WI38 (cell line): ENCODE measurements around the gene GPHN.

Source experiments
- H3K4me3 ChIP-seq: 2 replicates; pipeline ENCODE4 v1.5.1; 2011; ENCODE audit warnings: low read depth, mild to moderate bottlenecking, control low read depth, low read length
- CTCF ChIP-seq: IDR thresholded peaks from 2 replicates; pipeline ENCODE4 v1.5.1; 2012; ENCODE audit warnings: low read depth, mild to moderate bottlenecking, control low read depth, low read length

The GPHN gene

GRCh38 chr14:66476964-66477363 is 31.0 kb upstream of the GPHN start:
- H3K4me3 ChIP-seq: no peak overlapping the region
- no peak for TF ChIP-seq CTCF

GRCh38 chr14:66477567-66477966 is 30.4 kb upstream of the GPHN start:
- no peak overlapping the region for H3K4me3 ChIP-seq
- TF ChIP-seq CTCF: no peak

GRCh38 chr14:66482873-66483272 is 25.1 kb upstream of the GPHN start:
- no peak overlapping the region for H3K4me3 ChIP-seq
- TF ChIP-seq CTCF: no peak

- TF ChIP-seq CTCF: no peak
These were observed 24.6 kb upstream of the GPHN start for GRCh38 chr14:66483322-66483721.

GRCh38 chr14:66485029-66485428 is 22.9 kb upstream of the GPHN start:
- H3K4me3 ChIP-seq: no peak overlapping the region
- no peak for TF ChIP-seq CTCF

More at GRCh38 chr14:66483322-66483721, 24.6 kb upstream of the GPHN start:
- no peak overlapping the region for H3K4me3 ChIP-seq

GRCh38 chr14:66485910-66486421 is 22.0 kb upstream of the GPHN start, which contains the start of gene CCDC196:
Gene CCDC196 (plus strand): TSS chr14:66486371. CDS start chr14:66486503, 132 bp downstream.
- H3K4me3 ChIP-seq: no peak within 1 kb of the TSS
- TF ChIP-seq CTCF: no peak

- TF ChIP-seq CTCF: no peak
These were observed 20.8 kb upstream of the GPHN start for GRCh38 chr14:66487164-66487563.

More at GRCh38 chr14:66487164-66487563, 20.8 kb upstream of the GPHN start:
- no peak overlapping the region for H3K4me3 ChIP-seq
